ENCODE results near the gene CLTC. TPM values are rescaled to one million over a fixed set of nuclear protein-coding genes. Genes with fewer than 3 reads are reported as not detected.

CLTC gene
- total RNA-seq, 1 experiment from 2014 or later: 254 TPM

DNA sequence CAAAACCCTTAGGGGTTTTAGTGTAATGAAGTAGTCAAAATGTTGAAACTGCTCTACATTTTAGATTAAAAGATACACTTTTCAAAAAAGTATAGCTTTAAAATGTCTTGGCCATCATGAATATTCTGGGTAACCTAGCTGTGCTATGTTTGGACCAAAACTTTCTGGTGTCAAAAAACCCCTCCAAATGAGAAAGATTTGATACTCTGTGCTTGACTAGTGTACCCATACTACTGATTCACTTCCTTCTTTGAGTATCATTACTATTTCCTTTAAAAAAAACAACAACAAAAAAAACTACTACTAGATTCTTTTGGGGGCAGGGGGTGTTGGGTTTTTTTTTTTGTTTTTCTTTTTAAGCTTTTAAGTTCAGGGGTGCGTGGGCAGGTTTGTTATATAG, 50.2 kb downstream of the CLTC start:
- peaks cover 8 to 68% (median 40%) of the 10 kb centered on the region in 3 experiments; a peak in 5 of 7 replicates for H3K36me3 Mint-ChIP-seq (ENCODE audit: insufficient read depth in 1 of 3, low read depth in 3 of 3)
- no CpG with 5 or more reads among the region's 1 CpG for whole genome bisulfite sequencing (ENCODE audit: extremely low coverage, insufficient read length, low lambda C conversion rate)

More for the DNA sequence above, 50.2 kb downstream of the CLTC start:
- Histone ChIP-seq H3K4me2 (ENCODE audit: insufficient read depth, insufficient read length, low read length) (no peak overlapping the region), H4K8ac (replicated peaks; ENCODE audit: insufficient read length, low read depth, low read length) (no peak overlapping the region), H2BK20ac (ENCODE audit: low read depth, low read length, poor library complexity, severe bottlenecking) (no peak overlapping the region), H4K5ac (ENCODE audit: insufficient read length, low read depth, low read length) (no peak overlapping the region), H3K9ac (ENCODE audit: extremely low read depth, insufficient read length, low read length) (no peak overlapping the region), H3K14ac (ENCODE audit: insufficient read depth, low read length) (no peak overlapping the region), H3K4me1 (ENCODE audit: insufficient read depth, low read length) (no peaks in the 10 kb centered on the region), H3K27me3 (ENCODE audit: insufficient read depth, low read length) (no peaks in the 10 kb centered on the region), H3K27ac (ENCODE audit: insufficient read length, low read depth, low read length) (no peak overlapping the region), H3K56ac (ENCODE audit: insufficient read length, low read depth, low read length) (no peak overlapping the region), H2AK5ac (ENCODE audit: insufficient read length, low read length) (no peak overlapping the region), H3K9me3 (ENCODE audit: control insufficient read depth, low read depth, low read length) (no peaks in the 10 kb centered on the region), H3T11ph (ENCODE audit: low read length) (no peak overlapping the region), H3K79me1 (ENCODE audit: insufficient read depth, low read depth, low read length, poor library complexity, severe bottlenecking) (no peaks in the 10 kb centered on the region), H2BK120ac (ENCODE audit: low read depth, low read length, poor library complexity, severe bottlenecking) (no peak overlapping the region), H3K23me2 (ENCODE audit: insufficient read length, low read depth, low read length, poor library complexity, severe bottlenecking) (no peaks in the 10 kb centered on the region), H2BK12ac (ENCODE audit: insufficient read length, low read depth, low read length) (no peak overlapping the region), H4K91ac (ENCODE audit: insufficient read length, low read depth, low read length) (no peak overlapping the region), H4K20me1 (ENCODE audit: control insufficient read depth, insufficient read depth, insufficient read length) (no peaks in the 10 kb centered on the region), H3K79me2 (ENCODE audit: insufficient read depth, low read length) (no peaks in the 10 kb centered on the region), H3K23ac (ENCODE audit: insufficient read length, low read depth, low read length) (no peak overlapping the region), H2BK15ac (ENCODE audit: low read depth, low read length) (no peak overlapping the region), H3K4ac (ENCODE audit: low read depth, low read length) (no peak overlapping the region), H3K18ac (ENCODE audit: insufficient read length, low read depth, low read length) (no peak overlapping the region), H2AFZ (ENCODE audit: low read length) (no peak overlapping the region), H2BK5ac (ENCODE audit: insufficient read length, low read length) (no peak overlapping the region)
- Mint-ChIP-seq H3K4me1 (no peaks in the 10 kb centered on the region), H3K9me3 (no peaks in the 10 kb centered on the region), H3K27ac (peak overlapping the region in 1 of 3 experiments; percentile 19; a peak in 1 of 7 replicates), H3K4me3 (no peak overlapping the region), H3K27me3 (ENCODE audit: low read depth) (no peaks in the 10 kb centered on the region)
- TF ChIP-seq, protein P1, sequence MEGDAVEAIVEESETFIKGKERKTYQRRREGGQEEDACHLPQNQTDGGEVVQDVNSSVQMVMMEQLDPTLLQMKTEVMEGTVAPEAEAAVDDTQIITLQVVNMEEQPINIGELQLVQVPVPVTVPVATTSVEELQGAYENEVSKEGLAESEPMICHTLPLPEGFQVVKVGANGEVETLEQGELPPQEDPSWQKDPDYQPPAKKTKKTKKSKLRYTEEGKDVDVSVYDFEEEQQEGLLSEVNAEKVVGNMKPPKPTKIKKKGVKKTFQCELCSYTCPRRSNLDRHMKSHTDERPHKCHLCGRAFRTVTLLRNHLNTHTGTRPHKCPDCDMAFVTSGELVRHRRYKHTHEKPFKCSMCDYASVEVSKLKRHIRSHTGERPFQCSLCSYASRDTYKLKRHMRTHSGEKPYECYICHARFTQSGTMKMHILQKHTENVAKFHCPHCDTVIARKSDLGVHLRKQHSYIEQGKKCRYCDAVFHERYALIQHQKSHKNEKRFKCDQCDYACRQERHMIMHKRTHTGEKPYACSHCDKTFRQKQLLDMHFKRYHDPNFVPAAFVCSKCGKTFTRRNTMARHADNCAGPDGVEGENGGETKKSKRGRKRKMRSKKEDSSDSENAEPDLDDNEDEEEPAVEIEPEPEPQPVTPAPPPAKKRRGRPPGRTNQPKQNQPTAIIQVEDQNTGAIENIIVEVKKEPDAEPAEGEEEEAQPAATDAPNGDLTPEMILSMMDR (conservative IDR thresholded peaks at IDR 0.05): no peak
- no peak for DNase-seq

Data from H9 (cell line).